ENCODE data around the gene CA10.

Gene CA10

DNA sequence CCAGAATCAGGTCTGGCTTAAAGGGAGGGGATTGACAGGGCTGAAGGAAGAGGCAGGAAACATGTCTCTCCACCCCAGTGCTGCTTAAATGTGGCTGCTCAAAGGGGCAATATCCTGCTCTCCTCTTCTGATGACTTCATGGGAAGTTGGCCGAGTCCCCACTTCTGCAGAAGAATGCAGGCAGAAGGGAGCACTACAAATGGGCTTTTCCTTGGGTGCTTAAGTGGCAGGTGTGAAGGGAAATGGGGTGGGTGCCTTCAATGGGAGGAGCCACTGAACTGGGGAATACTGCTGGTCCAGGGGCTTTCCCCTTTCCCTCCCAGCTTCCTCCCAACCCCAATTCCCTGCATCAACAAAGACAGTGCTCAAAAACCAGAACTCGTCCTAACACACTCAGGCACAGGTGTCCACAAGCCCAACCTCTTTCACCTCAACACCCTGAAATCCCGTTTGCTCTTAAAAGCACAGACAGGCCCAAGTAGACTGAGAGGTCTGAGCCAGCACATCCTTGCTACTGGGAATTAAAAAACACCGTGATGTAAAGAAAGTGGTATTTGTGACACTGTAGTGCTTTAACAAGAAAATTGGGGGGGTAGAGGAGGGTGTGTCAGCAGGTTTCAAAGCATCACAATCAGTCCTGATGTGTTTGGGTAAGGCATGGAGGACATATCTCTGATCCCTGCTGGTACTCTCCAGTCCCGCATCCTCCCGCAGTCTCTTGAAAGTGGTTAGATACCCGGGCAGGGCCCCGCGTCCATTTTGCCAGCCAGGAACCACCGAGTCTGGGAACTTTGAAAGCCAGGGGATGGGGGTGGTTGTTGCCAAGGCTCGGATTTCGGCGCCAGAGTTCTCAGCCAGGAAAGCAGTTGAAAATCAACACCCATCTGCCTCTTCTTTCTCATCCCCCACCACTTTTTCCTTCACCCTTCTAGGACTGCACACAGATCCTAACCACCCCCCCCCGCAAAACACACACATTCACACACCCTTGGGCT, 1.6 kb downstream of the CA10 start:
- no peak for TF ChIP-seq CTCF (IDR thresholded peaks at IDR 0.05; ENCODE audit: low read depth, low read length)
- DNase-seq, result no peak

GRCh38 chr17:52155301-52155700, 3.2 kb downstream of the CA10 start:
- H3K27me3 ChIP-seq, result peaks cover 20% of the 10 kb centered on the region
- TF ChIP-seq CTCF (IDR thresholded peaks at IDR 0.05; ENCODE audit: low read depth, low read length), result no peak
- no peak for DNase-seq

More for the DNA sequence above, 1.6 kb downstream of the CA10 start:
- Histone ChIP-seq H3K9me3 (no peaks in the 10 kb centered on the region), H3K4me1 (no peaks in the 10 kb centered on the region), H3K27me3 (peaks cover 20% of the 10 kb centered on the region), H3K36me3 (no peaks in the 10 kb centered on the region), H3K4me3 (ENCODE audit: low read depth, low read length) (peak overlapping the region; percentile 75; the same call in 1 of the 2 replicates)

GRCh38 chr17:52154466-52154865, 4.0 kb downstream of the CA10 start:
- Histone ChIP-seq H3K9me3 (no peaks in the 10 kb centered on the region), H3K4me3 (ENCODE audit: low read depth, low read length) (no peak overlapping the region), H3K36me3 (no peaks in the 10 kb centered on the region), H3K4me1 (peaks cover 2% of the 10 kb centered on the region; the same call in 1 of the 2 replicates), H3K27me3 (peaks cover 20% of the 10 kb centered on the region)
- no peak for TF ChIP-seq CTCF (IDR thresholded peaks at IDR 0.05; ENCODE audit: low read depth, low read length)
- no peak for DNase-seq

More at GRCh38 chr17:52155301-52155700, 3.2 kb downstream of the CA10 start:
- Histone ChIP-seq H3K36me3 (no peaks in the 10 kb centered on the region), H3K4me3 (ENCODE audit: low read depth, low read length) (no peak overlapping the region), H3K9me3 (no peaks in the 10 kb centered on the region), H3K4me1 (no peaks in the 10 kb centered on the region)

DNA sequence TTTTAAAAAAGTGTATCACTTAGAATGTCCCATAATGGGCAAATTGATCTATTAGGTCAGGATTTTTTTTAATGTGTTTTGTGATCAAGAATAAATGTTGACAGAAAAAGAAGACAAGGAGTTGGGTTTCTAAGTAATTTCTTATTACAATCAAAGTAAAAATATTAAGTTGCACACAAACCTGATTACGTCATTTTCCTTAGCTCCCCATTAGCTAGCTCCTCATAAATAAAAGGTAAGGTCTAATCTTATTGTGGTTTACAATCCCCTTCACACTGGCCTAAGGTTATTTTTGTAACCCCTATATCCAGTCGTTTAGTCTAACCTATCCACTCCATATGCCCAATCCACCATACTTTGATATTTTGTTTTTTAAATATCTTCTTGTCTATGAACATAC, 7.6 kb downstream of the CA10 start:
- Histone ChIP-seq H3K4me1 (peaks cover 10% of the 10 kb centered on the region), H3K4me3 (ENCODE audit: low read depth, low read length) (no peak overlapping the region), H3K27me3 (no peaks in the 10 kb centered on the region), H3K36me3 (no peaks in the 10 kb centered on the region), H3K9me3 (no peaks in the 10 kb centered on the region)
- DNase-seq, result no peak
- no peak for TF ChIP-seq CTCF (IDR thresholded peaks at IDR 0.05; ENCODE audit: low read depth, low read length)

GRCh38 chr17:52149626-52150025, 8.9 kb downstream of the CA10 start:
- no peaks in the 10 kb centered on the region for H3K27me3 ChIP-seq
- DNase-seq, result no peak
- no peak for TF ChIP-seq CTCF (IDR thresholded peaks at IDR 0.05; ENCODE audit: low read depth, low read length)

GRCh38 chr17:52148969-52149351, 9.6 kb downstream of the CA10 start:
- Histone ChIP-seq H3K4me1 (peaks cover 10% of the 10 kb centered on the region), H3K36me3 (no peaks in the 10 kb centered on the region), H3K9me3 (no peaks in the 10 kb centered on the region), H3K27me3 (no peaks in the 10 kb centered on the region), H3K4me3 (ENCODE audit: low read depth, low read length) (no peak overlapping the region)
- no peak for DNase-seq
- no peak for TF ChIP-seq CTCF (IDR thresholded peaks at IDR 0.05; ENCODE audit: low read depth, low read length)

More at GRCh38 chr17:52149626-52150025, 8.9 kb downstream of the CA10 start:
- H3K9me3 ChIP-seq, result no peaks in the 10 kb centered on the region
- H3K4me1 ChIP-seq, result peaks cover 10% of the 10 kb centered on the region
- H3K4me3 ChIP-seq (ENCODE audit: low read depth, low read length), result no peak overlapping the region
- no peaks in the 10 kb centered on the region for H3K36me3 ChIP-seq
